Liver (tissue), 3 donors: Measurements from ENCODE around the gene MYO16.

Source experiments
- EGR1 ChIP-seq, 2 donors: IDR thresholded peaks; 2 replicates each; pipeline ENCODE4 v1.6.1; 2016 to 2018; ENCODE audit warnings: antibody characterized with exemption in 2 of 2, low read depth in 2 of 2
- JUND ChIP-seq, 2 donors: IDR thresholded peaks; 2 replicates each; pipeline ENCODE4 v1.6.1; 2016; ENCODE audit warnings: antibody characterized with exemption in 2 of 2
- MAX ChIP-seq: IDR thresholded peaks from 2 replicates; pipeline ENCODE4 v1.6.1; 2016; ENCODE audit warnings: antibody characterized with exemption
- RAD21 ChIP-seq, 2 donors: IDR thresholded peaks; 2 replicates each; pipeline ENCODE4 v1.6.1; 2016; ENCODE audit warnings: antibody characterized with exemption in 2 of 2, mild to moderate bottlenecking in 2 of 2
- TF ChIP-seq, protein P1 (sequence below): fragments of 150-350 bp; IDR thresholded peaks from 2 replicates; pipeline ENCODE4 v1.5.1; 2017; ENCODE audit warnings: improper control_type of control experiment, low read depth, low read length; ENCODE audit not compliant: missing input control
- donor health status: healthy.
- donor health status: healthy.

DNA sequence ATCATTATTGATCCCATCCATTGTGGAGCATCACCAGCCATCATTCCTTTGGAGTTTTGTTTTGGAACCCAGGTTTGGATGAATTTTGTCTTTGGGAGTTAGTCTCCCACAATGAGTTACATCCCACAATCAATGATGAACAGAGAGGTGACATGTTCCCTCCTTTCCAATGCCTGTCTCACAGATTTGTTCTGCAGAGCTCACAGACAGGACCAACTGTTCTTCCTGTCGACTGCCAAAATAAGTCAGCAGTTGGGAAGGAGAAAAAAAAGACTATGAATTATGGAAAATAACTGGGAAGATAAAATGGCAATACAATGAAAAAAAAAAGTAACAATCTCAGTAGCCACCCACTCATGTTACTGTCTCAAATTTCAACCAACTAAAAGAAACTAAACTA is 489.1 kb downstream of the MYO16 start:
- TF ChIP-seq, protein P1, sequence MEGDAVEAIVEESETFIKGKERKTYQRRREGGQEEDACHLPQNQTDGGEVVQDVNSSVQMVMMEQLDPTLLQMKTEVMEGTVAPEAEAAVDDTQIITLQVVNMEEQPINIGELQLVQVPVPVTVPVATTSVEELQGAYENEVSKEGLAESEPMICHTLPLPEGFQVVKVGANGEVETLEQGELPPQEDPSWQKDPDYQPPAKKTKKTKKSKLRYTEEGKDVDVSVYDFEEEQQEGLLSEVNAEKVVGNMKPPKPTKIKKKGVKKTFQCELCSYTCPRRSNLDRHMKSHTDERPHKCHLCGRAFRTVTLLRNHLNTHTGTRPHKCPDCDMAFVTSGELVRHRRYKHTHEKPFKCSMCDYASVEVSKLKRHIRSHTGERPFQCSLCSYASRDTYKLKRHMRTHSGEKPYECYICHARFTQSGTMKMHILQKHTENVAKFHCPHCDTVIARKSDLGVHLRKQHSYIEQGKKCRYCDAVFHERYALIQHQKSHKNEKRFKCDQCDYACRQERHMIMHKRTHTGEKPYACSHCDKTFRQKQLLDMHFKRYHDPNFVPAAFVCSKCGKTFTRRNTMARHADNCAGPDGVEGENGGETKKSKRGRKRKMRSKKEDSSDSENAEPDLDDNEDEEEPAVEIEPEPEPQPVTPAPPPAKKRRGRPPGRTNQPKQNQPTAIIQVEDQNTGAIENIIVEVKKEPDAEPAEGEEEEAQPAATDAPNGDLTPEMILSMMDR, result no peak
- TF ChIP-seq EGR1 (IDR thresholded peaks at IDR 0.05; ENCODE audit: low read depth in 2 of 2) (no peak), JUND (IDR thresholded peaks at IDR 0.05) (no peak), RAD21 (IDR thresholded peaks at IDR 0.05) (no peak), MAX (no peak)
